Activated CD4-positive, CD25-positive, alpha-beta regulatory T cell treated with anti-CD3 and anti-CD28 coated beads, Interleukin-2, amount 50 U/mL, for 72 hours (primary cell): ENCODE data around the gene EML3.
A peak's percentile ranks its signal among the peaks of the same experiment; 100 is the strongest.
"Not testable (repeated sequence)": the region's sequence is repeated elsewhere in the genome, so short reads cannot be mapped to it uniquely, and the experiment has no call there.

ENCODE experiments used
- DNase-seq: peaks from one replicate; pipeline ENCODE4 v3.0.0; 2021

EML3 gene

DNA sequence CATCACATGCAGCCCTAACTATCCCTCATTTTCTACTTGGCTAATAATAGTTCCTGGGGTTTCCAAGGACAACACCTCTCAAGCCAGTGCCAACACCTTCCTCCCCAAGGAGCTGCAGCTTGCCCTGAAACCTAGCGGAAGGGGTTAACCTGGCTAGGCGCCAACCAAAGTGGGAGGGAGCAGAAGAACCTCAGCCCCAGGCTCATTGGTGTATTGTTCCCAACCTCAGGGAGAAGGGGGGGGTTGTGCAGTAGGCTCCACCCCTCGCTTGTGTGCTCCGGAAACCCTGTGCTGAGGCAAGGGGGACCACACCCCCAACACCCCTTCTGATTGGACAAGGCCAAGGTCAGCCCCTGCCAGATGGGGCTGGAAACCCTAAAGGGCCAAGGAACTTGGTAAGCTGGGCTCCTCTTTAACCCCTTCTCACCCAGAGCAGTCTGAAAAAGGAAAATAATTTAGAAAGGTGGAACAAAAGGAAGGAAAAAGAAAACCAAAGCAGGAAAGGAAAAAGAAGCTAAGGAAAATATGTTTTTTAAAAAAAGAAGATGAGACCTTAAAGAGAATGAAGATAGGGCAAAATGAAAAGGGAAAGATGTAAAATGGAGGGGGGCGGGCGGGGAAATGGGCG, 13.4 kb downstream of the EML3 start:
- peak; percentile 84 for DNase-seq

DNA sequence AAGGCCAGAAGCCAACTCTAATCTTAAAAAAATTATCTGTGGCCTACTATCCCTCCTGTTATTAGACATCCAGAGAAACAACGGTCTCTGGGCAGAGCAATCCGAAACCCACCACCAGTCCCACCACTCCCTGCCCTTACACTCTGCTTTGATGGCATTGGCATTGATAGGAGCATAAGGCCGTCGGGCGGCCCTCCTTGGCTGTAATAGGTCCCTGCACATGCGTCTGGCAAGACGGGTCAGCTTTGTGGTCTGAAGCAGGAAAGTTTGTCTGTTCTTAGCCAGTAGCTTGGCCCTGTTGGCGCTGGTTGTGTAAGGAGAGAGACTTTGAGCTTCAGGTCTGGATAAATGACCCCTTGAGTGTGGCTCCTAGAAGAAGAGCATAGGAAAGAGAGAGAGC, 17.5 kb downstream of the EML3 start:
- no peak for DNase-seq

DNA sequence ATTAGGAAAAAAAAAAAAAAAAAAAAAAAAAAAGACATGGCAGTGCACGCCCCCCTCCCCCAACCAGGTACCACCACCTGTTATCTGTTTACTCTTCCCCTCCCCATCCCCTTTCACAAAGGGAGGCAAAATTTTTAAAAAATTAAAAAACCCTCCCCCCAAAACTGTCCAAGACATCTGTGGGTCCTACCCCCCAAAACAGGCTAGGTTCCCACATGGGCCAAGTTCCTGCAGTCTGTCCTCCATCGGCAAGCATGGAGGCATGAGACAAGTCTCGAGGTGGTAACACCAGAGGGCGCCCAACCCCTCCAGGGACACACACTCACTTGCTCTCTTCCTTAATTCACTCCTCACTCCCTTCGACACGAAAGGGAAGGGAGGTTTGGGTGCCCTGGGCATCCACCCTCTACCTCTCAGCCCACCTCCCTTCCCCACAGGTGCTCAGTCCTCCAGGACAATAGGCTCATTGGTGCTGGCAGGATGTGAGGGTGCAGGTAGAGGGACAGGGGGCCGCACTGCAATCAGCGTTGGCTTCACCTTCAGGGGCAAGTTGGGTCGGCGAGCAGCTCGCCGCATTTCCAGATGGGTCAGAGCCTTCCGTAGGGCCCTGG, 19.0 kb downstream of the EML3 start:
- peak; percentile 61 for DNase-seq

DNA sequence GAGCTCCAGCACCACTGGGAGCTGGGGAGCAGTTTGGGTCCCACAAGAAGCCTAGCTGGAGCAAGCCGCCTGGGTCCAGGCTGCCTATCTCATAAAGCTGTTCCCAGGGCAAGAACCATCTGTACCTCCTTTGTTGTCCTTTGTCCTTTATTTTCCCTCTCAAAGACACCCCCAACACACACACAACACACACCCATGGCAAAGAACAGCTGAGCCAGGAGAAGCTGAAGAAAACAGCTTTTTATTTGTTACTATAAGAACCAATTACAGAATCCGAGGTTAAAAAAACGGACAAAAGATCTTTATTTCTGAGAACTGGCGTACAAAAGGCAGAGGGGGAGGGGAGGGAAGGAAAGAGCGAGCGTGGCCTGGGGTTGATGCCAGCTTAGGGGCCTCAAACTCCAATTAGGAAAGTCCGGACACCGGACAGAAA, 19.6 kb downstream of the EML3 start:
- no peak for DNase-seq

DNA sequence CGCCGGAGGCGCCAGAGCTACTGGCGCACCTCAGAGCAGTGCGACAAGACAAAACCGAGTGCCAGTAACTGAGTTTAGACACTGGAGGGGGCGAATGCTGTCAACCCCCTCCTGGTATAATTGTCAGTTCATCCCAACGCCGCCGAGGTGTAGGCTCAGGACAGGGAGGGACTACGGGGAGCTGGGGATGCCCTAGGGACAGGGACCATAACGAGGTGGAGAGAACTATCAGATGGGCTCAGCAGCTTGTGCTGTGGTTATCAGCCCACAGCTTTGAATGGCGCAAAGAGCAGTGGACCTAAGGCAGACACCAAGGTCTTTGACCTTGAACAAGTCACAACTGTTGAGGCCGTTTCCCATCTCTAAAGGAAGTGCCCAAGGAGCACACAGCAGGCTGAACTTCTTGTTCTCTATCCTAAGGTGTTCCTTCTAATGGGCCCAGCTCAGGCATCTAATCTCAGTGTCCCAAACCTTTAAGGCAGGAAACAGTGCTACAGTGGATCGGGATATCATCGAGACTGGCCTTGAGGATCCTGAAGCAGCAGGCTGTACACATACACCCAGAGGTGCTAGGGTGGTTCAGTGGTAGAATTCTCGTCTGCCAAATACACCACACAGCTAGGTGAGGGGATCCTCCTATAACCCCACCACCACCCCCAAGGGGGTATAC, 20.3 kb downstream of the EML3 start:
- DNase-seq = no peak

DNA sequence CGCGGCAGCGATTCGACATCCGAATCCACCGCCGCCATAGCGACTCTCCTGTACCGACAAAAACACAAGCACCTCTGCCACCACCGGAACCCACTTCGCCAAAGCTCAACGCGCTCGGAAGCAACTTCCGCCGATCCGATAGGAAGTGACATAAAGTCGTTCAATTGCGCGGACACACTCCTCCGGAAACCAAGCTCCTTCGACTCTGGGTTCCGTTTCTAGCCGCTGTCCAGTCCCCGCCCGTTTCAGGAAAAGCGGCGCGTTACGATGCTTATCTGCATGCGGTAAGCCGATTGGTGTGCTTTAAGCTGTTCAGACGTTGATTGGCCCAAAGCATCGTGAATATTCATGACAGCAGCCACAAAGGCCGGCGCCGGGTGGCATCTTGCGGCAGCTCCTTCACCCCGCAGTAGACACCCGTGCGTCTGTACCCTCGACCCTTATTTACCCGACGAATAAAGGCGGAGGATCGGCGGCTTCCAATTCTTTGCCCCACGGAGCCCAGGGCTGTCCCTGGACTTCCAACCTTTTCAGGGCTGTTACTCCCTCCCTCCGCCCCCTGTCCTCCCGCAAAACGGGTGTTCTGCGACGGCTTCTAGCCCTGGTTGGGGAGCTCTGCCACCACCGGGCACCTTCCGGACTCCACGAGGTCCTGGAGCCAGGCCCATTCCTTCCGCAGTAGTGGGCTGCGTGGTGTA, 21.0 kb downstream of the EML3 start, which contains the start of gene TUT1:
TUT1 (minus strand) TSS at position 76 of the 698 bp plus-strand sequence; CDS start at position 38, 38 bp downstream.
- peak; percentile 92 for DNase-seq

DNA sequence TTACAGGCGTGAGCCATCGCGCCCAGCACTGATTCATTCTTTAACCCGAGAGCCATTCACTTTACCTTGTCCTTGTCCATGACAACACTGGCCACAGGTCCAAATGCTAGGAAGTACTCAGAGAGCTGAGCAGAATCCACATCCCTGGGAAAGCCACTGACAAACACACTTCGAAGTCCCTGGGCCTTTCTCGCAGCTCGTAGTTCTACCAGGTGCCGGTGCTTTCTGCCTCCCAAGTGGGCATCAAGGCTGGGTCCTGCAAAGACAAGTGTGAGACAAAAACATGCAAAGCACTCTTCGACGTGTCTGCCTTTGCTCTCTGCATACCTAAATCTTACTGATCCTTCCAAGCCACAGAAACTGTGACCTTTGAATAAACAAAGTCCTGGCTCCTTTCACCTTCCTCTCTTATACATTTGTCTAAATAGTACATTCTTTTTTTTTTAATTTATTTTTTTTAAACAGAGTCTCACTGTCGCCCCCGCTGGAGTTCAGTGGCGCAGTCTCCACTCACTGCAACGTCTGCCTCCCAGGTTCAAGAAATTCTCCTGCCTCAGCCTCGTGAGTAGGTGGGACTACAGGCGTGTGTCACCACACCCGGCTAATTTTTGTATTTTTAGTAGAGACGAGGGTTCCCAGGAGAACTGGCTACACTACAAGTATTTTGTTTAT, 23.5 kb downstream of the EML3 start:
- no peak for DNase-seq

DNA sequence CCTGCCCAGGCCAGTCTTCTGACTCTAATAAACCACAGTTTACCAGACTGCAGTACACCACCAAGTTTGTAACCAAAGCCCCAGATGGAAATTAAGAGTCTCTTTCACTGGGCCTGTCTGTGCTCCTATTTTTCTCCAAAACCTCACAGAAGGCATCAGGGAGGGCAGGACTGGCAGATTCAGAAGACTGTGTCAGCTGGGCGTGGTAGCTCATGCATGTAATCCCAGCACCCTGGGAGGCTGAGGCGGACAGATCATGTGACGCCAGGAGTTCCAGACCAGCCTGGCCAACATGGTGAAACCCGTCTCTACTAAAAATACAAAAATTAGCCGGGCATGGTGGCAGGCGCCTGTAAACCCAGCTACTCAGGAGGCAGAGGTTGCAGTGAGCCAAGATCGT, 27.2 kb downstream of the EML3 start:
- not testable (repeated sequence) for DNase-seq

DNA sequence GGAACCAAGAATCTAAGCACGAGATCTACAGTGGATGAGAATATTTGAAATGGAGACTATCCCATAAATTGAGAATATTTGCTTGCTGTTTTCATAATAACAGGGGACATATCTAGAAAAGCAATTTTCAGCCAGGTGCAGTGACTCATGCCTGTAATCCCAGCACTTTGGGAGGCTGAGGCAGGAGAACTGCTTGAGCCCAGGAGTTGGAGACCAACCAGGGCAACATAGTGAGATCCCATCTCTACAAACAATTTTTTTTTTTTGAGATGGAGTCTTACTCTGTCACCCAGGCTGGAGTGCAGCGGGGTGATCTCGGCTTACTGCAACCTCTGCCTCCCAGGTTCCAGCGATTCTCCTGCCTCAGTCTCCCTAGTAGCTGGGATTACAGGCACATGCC, 30.8 kb downstream of the EML3 start:
- not testable (repeated sequence) for DNase-seq

DNA sequence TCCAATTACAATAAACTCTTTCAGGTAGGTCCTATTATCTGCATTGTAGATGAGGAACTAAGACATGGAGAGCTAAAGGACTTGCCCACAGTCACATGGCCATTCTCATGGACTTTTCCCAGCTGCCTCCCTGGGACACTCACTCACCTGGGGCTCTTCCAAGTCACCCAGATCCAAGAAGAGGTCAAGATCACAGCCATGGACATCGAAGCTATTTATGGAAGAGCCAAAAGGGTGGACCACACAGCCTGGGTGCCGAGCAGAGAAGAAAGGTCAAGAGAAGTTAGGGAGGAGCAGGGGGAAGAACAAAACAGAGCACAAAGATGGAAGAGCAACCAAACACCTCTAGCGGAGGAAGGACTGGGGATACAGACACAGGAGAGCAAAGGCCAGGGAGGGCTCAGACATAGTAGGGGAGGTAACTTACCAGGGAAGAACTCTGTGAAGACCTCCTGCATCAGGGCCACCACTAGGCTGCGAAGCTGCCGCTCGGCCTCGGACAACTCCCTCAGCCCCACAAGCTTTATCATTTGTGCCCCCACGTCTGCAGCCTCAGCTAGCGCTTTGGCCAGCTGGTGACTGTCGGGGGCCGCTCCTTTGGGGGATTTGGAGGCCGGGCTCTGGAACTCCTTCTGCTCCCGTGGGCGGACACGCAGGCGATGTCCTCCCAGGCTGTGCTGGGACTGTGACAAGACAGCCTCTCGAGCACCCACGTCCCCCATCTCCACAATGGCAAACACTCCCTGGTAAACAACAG, 31.4 kb downstream of the EML3 start:
- no peak for DNase-seq

DNA sequence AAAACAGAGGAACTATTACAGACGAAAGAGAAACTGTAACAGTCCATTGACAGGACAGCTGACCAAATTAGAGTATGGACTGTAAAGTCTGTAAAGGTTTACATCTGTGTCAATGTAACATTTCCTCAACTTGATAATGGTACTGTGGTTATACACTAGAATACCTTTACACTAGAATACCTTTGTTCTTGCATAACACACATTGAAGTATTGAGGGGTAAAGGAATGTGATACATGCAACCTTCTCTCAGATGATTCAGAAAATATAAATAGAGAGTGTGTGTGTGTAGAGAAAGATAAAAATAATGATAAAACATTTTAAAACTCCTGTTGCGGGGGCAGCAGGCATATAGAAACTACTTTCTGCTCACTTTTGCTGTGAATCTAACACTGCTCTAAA, 33.3 kb downstream of the EML3 start:
- DNase-seq = no peak

DNA sequence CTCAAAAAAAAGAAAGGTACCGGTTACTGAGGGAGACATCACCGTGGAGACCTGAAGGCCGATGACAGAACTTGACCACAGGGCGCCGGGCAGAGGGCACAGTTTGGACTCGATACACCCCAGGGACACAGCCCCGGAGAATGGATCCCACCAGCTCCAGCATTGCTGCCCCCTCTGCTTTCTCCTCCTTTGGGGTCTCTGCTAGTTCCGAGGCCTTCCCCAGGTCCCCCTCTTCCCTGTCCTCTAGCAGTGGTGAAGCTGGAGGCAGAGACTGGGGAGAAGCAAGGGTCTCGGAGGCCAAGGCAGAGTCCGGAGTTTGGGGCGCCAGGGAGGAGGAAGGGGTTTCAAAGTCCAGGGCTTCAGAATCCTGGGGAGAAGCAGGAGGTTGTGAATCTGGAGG, 34.0 kb downstream of the EML3 start:
- no peak for DNase-seq

DNA sequence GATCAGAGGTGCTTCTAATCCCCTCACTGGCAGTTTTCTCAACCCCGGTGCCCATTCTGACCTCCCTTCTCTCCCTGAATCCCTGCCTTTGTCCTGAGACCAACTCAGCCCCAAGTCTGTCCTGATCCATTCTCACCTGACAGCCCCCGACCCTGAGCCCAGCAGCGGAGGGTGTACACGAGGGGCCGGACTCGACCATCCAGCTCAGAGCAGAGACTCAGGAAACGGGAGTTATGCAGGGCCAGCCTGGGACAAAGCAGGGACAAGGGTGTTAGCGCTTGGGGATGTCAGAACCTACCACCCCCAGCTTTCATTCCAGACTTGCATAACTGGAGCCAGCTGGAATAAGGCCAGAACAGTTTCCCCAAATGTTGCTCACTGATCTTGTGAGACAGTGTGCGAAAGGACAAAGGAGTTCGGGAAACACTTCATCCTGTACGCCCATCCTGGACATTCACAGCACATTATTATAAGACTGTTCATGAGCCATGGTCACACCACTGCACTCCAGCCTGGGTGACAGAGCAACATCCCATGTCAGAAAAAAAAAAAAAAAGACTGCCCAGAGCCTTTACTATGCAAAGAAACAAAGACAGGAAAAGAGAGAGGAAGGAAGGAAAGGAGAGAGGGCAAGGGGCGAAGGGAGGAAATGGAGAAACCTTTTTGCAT, 35.4 kb downstream of the EML3 start:
- no peak for DNase-seq

DNA sequence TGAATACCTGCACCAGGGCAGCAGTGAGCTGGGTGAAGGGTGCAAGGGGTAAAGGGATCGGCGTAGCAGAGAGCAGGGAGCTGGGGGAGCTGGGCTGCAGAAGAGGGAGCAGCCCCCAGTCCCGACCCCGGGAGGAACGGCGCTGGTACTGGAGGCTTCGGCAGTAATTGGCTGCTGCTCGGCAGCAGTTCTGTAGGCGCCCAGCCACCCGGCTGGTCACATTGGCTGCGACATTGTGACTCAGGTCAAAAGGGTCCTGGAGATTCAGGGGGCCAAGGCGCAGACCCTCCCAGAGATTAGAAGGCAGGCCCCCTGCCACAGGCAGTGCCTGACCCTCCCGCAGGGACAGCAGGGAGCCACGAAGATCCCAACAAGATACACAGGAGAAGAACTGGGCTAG, 36.7 kb downstream of the EML3 start:
- no peak for DNase-seq

DNA sequence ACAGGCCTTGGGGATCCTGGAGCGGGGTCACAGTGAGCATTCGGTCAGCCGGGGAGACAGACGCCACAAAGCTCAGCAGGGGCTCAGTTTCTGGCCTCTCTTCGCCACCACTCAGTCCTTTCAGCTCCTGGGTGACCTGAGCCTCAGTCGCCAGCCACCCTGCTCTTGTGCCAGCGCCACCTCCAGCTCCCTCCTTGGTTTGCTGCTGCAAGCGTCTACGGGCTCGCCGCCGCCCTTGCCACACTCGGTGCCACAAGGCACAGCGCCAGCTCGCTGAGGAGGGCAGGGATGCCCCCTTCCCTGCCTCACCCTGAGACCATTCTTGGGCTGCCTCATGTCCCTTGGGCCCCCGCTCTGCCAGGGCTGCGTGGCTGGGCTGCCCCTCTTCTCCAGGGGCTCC, 37.4 kb downstream of the EML3 start:
- no peak for DNase-seq

DNA sequence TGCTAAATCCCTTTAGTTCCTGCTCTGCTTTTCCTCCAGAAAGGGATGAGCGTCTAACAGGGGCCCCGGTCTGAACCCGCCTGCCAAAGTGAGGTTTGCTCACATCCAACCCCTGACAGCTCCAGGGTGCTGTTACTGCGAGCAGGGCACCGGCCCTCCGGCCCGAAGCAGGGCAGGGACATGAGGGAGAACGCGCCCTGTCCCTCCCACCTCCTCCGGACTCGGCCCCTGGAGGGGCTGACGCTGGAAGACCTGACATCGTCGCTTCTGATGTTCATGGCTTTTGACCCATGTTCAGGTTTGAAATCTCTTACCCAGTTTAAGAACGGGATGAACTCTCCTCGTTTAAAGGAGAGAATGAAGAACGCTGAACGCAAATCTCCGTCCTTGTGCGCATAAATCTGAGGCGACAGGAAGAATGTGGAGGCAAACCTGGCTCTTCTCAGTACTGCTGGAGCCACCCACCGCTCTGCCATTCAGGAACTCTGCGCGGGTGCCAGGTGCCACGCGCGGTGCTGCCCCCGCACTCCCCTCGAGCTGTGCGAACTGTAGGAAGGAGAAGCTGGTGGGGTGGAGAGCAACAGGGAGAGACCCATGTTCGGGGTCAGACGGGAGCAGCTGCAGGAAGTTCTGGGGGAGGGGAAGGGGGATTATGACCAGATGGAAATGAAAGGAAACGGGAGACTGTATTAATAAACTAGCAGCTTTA, 38.1 kb downstream of the EML3 start:
- no peak for DNase-seq

DNA sequence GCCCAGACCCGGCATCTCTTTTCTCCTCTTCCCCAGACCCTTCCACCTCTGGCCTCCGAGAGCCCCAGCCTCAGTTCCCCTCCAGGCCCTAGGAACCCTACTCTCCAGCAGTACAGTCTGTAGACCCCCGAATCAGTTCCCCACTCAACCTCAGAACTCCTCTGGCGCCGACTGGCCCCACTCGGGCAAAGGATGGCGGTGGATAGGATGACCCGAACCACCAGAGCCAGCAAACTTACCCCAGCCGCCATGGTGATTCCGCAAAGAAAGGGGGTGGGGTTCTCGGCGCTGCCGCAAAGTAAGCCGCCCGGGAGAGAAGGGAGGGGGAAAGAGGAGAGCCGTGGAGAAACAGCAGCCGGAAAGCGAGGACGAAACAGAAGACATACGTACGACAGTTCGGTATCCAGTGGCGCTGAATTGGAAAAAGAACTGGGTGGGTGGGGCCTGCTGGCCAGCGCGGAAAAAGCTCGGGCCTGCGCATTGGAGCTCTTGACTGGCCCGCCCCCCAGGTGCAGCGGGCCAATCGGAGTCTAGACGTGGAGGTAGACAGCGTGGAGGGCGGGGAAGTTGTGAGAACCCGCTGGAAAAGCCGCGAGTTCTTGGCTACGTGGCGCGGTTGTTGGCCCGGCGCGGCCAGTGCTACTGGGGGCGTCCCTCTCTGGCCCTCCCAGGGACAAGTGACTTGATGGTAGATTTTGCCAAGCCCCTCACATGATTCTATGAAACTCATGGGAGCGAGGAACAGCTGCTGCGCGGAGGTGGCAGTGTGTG, 38.8 kb downstream of the EML3 start, which contains the start of gene EEF1G:
EEF1G (minus strand) TSS at position 300 of the 771 bp plus-strand sequence; CDS start at position 251, 49 bp downstream.
- DNase-seq = peak; percentile 96

DNA sequence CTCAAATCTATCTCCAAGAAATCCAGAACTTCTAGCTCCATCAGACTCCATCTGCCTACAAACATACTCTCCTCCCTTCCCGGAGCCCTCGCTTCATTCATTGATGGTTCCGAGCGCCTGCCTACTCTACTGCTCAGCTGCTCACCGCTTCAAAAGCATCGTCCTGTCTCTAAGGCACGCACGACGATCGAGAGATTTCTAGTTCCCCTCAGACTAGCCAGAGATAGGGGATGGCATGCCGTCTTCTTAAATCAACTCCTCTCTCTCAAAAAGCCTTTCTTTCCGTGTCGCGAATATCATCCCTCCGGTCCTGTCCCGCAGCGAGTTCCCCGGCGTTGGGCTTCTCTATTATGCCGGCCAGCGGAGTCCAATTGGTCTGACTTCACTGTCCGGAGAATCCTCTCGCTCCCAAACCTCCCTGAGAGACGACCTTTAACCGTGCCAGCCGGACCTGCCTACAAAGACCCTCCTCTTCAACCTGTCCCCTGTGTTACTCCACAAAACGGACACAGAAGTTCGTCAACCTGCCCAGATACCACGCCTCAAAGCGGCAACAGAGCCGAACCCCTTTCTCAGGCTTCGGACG, 39.5 kb downstream of the EML3 start:
- no peak for DNase-seq

DNA sequence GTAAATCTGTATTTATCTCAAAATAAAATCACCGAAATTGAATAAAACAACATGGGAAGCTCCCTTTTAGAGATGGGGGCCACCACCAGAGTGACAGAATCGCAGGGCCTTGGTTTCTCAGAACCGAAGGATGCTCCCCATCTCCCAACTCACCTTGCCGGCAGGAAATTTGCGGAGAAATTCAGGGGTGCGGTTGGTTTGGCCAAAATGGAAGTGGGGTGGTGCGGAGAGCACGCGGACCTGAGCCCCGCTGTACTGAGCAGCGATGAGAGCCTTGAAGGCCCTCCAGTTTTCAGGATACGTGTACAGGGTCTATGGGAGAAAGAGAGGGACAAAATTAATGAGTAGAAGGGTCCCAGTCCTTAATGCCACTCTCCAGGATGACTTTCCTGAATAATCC, 40.1 kb downstream of the EML3 start:
- DNase-seq = no peak

DNA sequence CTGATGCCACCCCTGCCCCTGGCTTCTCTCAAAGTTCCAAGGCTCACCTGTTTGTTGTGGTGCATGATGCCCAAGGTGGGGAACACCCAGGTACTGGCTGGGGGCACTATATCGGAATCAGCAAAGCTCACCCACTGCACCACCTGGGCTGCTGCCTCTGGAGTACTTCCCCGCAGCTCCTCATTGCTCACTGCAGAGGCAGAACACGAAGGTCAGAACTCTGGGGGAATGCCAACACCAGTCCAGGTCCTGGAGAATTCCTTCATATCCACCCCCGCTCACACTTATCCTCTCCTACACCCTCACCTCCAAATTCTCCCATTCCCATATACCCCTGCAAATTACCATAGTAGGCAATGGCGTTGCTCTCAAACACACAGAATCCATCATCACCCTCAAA, 41.1 kb downstream of the EML3 start:
- DNase-seq = not testable (repeated sequence)
